GM19467 (cell line): Measurements from ENCODE around the gene GNAS.

ENCODE experiments used
- ATAC-seq: cut with Tn5 transposase; IDR thresholded peaks from one replicate; pipeline ENCODE4 v1.9.1; 2021; ENCODE audit warnings: mild to moderate bottlenecking, moderate library complexity; ENCODE audit not compliant: unreplicated experiment

Gene GNAS

GRCh38 chr20:58853466-58853865, 950 bp downstream of the GNAS start:
- no peak for ATAC-seq

DNA sequence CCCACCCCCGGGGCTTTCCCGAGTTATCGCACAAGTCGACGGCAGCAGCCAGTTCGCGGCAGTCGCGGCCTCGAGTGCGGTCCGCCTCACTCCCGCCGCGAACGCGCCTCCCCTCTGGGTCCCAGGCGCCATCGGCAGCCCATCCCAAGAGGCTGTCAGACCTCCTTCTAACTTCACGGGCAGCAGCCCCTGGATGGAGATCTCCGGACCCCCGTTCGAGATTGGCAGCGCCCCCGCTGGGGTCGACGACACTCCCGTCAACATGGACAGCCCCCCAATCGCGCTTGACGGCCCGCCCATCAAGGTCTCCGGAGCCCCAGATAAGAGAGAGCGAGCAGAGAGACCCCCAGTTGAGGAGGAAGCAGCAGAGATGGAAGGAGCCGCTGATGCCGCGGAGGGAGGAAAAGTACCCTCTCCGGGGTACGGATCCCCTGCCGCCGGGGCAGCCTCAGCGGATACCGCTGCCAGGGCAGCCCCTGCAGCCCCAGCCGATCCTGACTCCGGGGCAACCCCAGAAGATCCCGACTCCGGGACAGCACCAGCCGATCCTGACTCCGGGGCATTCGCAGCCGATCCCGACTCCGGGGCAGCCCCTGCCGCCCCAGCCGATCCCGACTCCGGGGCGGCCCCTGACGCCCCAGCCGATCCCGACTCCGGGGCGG, 1.6 kb downstream of the GNAS start:
- ATAC-seq = no peak

- no peak for ATAC-seq
These were observed 2.3 kb downstream of the GNAS start for GRCh38 chr20:58854638-58855471.

DNA sequence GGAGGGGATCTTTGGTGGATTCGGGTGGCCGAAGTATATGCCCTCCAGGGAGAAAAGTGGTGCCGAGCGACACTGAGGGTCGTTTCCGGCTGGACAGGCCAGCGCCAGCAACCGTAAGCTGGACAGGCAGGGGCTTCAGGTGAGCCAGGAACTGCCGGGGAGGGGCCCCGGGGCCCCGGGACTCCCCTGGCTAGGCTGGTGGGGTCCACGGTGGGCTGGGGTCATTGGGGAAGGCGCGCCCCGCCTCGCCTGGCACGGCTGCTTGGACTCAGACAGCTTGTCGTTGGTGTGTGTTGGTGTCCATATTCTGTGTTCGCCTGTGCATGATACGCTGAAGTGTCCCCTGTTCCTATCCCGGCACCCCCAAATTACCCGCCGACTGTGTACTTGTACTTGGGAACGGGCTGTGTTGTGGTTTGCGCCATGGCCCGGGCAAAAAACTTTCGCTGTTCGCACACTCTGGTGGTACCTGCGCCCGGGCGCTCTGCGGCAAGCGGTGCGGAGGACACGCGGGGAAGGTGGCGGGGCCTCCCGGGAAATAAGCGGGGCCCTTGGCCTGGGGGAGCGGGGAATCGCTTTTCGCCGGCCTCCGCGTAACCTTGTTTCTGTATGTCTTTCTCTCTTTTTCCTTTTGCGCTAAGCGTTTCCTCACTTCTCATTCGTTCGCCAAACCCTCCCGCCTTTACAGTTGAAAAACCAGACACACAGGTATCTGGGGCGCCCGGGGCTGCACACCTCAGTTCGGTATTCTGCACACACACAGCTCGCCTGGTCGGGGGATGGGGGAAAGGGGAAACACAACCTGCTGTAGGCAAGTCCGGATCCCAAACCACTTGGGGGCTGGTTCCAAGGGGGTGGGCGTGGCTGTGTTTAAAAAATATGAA, 3.2 kb downstream of the GNAS start:
- ATAC-seq = no peak

- no peak for ATAC-seq
These were observed 10.7 kb downstream of the GNAS start for GRCh38 chr20:58863044-58863790.

DNA sequence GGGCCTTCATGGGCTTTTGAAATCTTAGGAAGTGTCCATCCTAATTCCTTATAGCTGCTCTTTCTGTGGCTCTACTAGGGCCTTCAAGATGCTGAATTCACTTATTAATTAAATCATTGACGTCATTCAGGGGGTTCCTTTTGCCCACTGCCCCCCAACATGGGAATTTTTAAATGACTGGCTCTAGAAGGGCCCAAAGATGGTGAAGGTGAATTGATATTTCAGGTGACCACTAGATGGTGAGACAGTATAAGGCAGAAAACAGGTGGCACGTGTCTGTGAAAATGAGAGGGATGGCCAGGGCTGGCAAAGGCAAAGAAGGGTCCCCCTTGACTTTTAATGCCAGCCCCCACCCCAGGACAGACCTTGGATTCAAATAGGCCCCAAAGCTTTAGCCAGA, 11.8 kb downstream of the GNAS start:
- ATAC-seq = no peak

DNA sequence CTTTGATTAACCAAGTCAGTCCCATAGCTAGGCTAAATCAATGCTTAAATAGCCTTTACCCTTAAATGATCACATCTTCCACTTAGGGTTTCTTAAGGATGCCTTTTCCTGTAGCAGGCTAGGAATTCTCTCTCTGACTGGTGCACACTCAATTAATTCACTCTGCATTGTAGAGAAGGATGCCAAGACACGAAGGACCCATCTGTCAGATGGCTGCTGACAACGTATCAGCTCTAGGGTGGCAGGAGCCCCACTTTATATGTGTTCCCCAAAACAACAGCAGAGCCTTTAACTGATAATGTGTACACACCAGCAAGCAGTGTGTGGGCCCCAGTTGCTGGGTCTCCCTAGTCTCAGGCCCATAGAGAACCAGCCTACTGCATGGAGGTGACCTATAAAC, 13.3 kb downstream of the GNAS start:
- ATAC-seq = no peak

GRCh38 chr20:58867211-58867610, 14.7 kb downstream of the GNAS start:
- no peak for ATAC-seq

GRCh38 chr20:58868795-58869194, 16.3 kb downstream of the GNAS start:
- no peak for ATAC-seq

DNA sequence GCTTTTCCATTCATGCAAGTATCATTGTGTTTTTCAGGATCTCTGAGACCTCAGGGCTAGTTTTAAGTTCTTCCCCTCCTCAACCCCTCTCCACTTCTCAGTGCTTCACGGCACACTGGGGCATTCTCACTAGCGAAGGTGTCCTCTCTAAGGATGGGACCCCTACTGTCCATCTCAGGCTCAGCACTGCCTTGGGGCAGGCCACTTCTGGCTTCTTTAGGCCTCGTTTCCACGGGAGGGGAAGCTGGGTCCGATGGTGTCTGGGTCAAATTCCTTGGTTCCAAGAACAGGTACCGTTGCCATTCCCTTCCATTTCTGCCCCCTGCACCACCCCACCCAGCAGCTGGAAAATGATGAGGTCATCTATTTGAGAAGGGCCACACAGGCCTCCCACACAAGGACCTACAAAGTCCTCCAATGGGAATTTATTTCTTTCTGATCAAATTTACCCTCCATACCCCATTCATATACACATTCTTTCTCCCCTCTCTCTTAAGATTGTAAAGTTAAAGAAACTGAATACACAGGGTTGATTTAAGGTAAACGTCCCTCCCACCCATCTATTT, 17.2 kb downstream of the GNAS start:
- ATAC-seq = no peak

DNA sequence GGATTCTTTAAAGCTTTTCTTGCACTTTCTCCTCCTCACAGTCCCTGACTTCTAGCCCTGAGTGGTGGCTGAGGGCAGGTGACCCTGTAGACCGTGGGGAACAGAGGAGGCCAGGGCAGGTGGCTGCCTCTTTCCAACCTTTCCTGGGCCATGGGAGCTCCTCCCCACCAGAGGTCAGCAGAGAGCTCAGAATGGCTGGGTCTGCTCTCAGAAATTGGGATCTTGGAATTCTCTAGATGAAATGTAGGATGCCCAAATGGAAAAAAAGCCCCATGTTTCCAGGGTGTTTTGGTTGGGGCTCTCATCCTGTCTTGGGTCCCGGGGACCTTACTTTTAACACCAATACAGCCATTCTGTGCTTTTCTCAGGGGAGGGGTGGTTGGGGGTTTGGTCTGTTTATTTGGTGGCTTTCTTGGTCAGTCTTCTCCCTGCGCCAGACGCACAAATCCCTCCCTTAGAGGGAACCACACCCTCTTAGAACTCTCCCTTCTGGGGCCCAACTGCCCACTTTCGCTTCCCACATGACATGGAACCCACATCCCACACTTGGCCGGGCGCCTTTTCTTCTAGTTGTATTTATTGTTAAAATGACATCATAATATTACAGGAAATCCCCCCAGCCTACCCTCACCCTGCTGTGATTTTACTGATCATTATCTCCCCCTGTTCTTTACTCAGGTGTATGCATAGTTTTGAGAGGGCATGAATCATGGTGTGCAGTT, 17.9 kb downstream of the GNAS start:
- ATAC-seq = no peak

DNA sequence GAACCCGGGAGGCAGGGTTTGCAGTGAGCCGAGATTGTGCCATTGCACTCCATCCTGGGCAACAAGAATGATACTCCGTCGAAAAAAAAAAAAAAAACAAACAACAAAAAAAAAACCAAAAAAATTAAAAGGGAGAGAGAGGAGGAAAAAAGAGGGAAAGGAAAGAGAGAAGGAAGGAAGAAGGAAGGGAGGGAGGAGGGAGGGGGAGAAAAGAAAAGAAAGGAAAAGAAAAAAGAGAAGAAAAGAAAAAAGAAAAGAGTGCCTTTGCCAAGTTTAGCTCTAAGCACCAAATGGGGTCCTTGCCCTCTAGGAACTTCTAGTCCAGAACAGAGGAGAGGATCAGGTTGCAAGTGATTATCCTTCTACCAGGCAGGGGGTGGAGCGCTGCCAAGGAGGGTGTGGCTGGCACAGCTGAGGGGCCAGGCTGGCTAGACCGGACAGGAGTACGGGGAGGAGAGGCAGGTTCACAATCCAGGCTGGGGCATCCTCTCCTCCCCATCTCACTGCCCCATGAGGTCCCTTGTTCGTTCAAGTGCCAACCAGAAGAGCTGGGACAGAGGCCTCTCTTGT, 19.1 kb downstream of the GNAS start:
- ATAC-seq = no peak

- ATAC-seq = no peak
These were observed 22.0 kb downstream of the GNAS start for GRCh38 chr20:58874469-58874868.

- ATAC-seq = no peak
These were observed 22.6 kb downstream of the GNAS start for GRCh38 chr20:58875111-58875510.

GRCh38 chr20:58875541-58876134, 23.1 kb downstream of the GNAS start:
- ATAC-seq = no peak

- no peak for ATAC-seq
These were observed 23.9 kb downstream of the GNAS start for GRCh38 chr20:58876437-58876836.

DNA sequence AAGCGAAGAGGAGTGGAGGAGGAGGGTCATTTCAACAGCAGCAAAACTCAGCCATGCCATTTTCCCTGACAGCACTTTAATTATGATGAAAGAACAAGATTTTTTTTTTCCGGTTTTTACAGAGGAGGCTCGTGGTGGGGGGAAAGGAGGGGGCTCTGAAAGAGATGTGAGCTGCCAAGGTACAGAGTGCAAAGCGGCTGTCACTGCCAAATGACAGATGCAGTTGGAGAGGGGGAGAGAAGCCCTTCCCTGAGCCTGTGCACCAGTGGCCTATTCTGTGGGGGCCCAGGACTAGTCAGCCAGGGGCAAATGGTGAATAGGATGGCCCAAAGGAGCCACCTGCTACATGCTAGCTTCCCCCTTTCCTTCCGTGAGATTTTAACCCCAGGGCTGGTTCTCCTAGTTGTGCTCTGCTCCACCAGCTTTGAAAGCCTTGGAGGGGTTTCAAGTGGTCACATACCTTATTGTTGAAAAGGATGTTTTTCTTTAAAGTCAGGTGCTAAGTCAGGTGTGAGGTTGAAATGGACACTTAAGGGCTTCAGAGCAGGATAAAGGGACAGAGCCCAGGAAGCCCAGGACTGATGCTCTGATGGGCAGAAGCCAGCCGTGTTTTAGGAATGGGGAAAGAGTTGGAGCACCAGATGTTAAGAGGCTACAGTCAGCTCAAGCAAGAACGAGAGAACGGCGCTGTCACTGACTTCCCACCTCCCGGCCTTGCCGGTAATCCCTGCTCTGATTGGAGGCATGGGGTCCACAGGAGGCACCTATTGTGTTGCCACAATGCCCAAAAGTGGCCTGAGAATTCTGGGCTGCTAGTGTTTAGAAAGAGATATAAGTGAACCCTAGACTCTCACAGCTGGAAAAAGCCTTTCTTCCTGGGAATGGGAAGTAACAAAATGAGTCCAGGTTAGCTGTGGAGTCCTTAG, 24.8 kb downstream of the GNAS start:
- ATAC-seq = no peak

DNA sequence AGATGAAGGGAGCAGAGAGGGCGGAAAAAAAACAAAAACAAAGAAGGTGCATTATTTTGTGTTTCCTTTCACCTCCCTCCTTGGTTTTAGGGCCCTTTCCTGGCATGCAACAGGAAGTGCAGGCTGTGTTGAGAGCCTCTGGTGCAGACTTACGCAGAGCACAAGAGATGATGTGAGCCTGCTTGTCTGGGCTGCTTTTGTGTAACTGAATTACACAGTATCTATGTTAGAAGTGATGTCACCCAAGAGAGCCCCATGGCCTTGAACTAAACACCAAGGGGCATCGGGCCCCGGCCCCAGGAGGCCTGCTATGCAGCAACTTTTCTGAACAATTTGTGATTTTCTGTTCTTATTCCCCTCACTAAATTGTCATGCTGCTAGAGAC, 25.5 kb downstream of the GNAS start:
- ATAC-seq = no peak
